ENCODE measurements around the gene TSPAN13.

Gene TSPAN13

DNA sequence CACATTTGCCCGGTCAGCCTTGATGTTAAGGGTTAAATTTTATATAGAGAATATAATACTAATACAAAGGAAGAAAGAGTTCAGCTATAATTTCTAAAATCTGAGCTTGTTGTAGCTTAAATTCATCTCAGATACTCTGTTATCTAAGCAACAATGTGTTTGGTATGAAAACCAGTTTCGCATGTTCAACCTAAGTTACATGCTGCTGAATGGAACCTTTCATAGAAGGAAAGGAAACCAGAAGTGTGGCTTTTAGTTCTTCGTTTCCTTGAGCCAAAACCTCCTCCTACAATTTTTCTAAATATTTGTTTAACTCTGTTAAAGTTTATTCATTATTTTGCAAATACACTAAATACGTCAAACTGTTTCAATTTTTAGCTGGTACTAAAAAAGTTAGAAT, 32.7 kb downstream of the TSPAN13 start:
- H3K27ac ChIP-seq: no peak overlapping the region
- TF ChIP-seq, protein P1, sequence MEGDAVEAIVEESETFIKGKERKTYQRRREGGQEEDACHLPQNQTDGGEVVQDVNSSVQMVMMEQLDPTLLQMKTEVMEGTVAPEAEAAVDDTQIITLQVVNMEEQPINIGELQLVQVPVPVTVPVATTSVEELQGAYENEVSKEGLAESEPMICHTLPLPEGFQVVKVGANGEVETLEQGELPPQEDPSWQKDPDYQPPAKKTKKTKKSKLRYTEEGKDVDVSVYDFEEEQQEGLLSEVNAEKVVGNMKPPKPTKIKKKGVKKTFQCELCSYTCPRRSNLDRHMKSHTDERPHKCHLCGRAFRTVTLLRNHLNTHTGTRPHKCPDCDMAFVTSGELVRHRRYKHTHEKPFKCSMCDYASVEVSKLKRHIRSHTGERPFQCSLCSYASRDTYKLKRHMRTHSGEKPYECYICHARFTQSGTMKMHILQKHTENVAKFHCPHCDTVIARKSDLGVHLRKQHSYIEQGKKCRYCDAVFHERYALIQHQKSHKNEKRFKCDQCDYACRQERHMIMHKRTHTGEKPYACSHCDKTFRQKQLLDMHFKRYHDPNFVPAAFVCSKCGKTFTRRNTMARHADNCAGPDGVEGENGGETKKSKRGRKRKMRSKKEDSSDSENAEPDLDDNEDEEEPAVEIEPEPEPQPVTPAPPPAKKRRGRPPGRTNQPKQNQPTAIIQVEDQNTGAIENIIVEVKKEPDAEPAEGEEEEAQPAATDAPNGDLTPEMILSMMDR (IDR thresholded peaks at IDR 0.05): no peak
- TF ChIP-seq ZFX (IDR thresholded peaks at IDR 0.05; ENCODE audit: borderline replicate concordance): no peak

DNA sequence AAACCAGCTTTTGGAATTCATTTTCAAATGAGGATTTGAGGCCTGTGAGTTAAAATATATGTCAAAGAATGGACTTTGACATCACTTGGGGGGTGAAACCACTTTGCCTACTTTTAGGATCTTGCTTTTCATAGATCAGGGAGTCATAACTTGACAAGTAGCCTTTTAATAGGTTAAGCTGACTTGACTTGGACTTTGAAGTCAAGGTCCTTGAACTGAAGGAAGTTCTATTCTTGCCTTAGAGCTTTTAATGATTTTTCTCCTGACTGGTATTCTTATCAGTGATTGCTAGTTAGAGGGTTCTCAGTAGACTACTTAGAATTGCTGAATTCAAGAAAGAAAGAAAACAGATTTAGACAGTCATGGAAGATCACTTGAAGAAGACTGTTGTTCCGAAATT, 33.6 kb downstream of the TSPAN13 start:
- TF ChIP-seq ZFX (IDR thresholded peaks at IDR 0.05; ENCODE audit: borderline replicate concordance): no peak
- TF ChIP-seq, protein P1 (IDR thresholded peaks at IDR 0.05): no peak
- H3K27ac ChIP-seq: no peak overlapping the region

DNA sequence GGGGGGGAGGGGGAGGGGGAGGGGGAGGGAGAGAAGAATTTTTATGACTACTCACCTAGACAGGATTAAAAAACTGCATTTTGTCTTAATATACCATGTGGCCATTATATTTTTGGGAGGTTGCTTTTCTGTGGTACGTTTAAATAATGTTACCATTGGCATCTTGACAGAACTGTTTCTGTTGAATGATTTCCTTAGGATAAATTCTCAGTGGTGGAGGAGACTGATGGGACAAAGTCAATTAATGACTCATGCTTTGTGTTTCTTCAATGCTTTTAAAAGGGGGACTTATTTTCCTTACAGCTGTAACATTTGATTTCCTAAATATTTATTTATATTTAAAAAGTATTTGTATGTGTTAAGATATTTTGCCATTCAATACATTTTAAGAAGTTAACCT, 37.5 kb downstream of the TSPAN13 start:
- H3K27ac ChIP-seq: no peak overlapping the region
- TF ChIP-seq, protein P1 (IDR thresholded peaks at IDR 0.05): no peak
- TF ChIP-seq ZFX (IDR thresholded peaks at IDR 0.05; ENCODE audit: borderline replicate concordance): no peak

DNA sequence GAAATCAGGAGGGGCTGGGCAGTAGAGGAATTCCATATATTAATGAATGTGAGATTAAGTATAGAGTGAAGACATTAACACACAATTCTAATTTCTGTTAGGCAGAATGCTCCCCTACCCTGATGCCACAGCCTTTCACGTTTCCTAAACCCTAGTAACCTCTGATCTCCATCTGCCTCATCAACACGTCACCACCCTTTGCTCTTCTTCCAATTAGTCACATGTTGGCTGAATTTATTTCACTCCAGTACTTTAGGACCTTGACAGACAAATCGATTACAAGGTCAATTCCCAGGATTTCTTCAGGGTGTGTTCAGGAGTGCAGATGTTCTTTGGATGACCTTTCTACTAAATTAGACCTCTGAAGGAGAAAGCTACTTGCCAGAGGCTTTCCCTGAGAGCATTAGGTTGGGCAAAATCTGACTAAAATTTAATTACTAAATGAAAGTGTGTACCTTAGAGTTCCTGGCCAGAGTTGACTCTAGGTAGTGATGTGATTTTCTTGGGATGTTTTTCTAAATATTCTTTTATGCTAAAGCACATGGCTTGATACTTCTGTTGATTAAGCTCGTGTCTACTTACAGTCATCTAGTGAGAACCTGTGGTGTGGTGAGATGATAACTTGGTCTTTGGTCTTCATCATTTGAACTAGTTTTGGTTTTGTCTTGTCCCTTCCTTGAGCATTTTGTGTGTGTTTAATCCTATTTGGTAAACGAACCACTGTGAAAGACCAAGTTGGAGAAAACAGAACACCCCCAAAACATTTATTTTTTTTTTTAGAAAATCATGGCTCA, 38.5 kb downstream of the TSPAN13 start:
- H3K27ac ChIP-seq: no peak overlapping the region
- TF ChIP-seq, protein P1 (IDR thresholded peaks at IDR 0.05): no peak
- no peak for TF ChIP-seq ZFX (IDR thresholded peaks at IDR 0.05; ENCODE audit: borderline replicate concordance)

DNA sequence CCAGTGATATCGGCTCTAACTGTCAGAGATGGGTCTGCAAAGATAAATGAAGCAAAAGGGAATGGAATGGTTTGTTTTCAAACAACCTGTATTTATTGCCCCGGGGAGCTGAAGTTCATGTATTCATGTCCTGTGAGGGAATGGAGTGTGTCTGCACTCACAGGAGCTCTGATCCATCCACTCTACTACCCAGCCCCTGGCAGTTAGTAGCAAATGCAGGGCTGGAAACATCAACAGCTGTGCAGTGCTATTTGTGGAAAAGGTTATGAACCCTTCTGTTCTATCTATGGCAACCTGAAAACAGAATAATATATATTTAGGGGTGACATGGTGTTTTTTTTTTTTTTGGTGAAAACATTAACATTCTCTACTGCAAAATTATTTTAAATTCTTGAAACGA, 41.4 kb downstream of the TSPAN13 start:
- no peak for TF ChIP-seq ZFX (IDR thresholded peaks at IDR 0.05; ENCODE audit: borderline replicate concordance)
- TF ChIP-seq, protein P1 (IDR thresholded peaks at IDR 0.05): no peak

DNA sequence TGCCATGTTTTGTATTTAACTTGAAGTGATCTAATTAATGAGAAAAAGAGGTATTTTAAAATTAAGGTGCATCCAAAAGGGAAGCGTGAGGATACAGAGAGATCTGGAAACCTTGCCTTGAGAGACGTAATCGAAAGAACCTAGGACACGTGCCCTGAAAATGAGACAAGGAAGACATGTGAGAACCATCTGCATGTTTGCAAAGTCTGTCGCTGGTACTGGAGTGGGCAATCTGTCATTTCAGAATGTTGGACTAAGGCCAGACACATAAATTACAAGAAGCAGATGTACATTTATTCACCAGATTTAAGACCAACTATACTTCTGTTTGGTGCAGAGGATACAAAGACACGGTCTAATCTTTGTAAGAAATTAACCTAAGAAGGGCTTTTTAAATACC, 42.1 kb downstream of the TSPAN13 start:
- H3K27ac ChIP-seq: no peak overlapping the region
- no peak for TF ChIP-seq ZFX (IDR thresholded peaks at IDR 0.05; ENCODE audit: borderline replicate concordance)
- TF ChIP-seq, protein P1 (IDR thresholded peaks at IDR 0.05): no peak

More for the DNA sequence above, 41.4 kb downstream of the TSPAN13 start:
- no peak overlapping the region for H3K27ac ChIP-seq

DNA sequence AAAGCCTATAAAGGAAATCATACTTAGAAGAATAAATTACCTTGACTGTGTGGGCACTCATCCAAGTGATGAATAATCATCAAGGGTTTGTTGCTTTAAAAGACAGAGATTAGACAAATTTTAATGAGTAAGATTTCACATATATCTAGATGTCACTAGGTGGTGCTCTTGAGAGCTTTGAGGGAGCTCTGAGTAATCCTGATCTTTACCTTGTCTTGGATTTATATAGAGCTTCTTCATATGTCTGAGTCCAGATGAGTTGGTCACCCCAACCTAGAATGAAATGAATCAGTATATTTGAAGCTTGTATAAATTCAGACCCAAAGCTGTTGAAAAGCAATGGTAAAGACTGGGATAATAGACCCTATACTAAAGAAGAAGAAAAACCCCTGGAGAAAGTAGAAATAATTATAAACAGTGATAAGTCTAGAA, 47.6 kb downstream of the TSPAN13 start:
- TF ChIP-seq, protein P1 (IDR thresholded peaks at IDR 0.05): peak; percentile 92
- no peak for TF ChIP-seq ZFX (IDR thresholded peaks at IDR 0.05; ENCODE audit: borderline replicate concordance)

More for the DNA sequence above, 47.6 kb downstream of the TSPAN13 start:
- H3K27ac ChIP-seq: no peak overlapping the region
